GM19438 (cell line): ENCODE data around the gene IL11.

ENCODE experiments used
- ATAC-seq: cut with Tn5 transposase; IDR thresholded peaks from one replicate; pipeline ENCODE4 v1.9.1; 2021; ENCODE audit warnings: low read depth; ENCODE audit not compliant: unreplicated experiment

Gene IL11

DNA sequence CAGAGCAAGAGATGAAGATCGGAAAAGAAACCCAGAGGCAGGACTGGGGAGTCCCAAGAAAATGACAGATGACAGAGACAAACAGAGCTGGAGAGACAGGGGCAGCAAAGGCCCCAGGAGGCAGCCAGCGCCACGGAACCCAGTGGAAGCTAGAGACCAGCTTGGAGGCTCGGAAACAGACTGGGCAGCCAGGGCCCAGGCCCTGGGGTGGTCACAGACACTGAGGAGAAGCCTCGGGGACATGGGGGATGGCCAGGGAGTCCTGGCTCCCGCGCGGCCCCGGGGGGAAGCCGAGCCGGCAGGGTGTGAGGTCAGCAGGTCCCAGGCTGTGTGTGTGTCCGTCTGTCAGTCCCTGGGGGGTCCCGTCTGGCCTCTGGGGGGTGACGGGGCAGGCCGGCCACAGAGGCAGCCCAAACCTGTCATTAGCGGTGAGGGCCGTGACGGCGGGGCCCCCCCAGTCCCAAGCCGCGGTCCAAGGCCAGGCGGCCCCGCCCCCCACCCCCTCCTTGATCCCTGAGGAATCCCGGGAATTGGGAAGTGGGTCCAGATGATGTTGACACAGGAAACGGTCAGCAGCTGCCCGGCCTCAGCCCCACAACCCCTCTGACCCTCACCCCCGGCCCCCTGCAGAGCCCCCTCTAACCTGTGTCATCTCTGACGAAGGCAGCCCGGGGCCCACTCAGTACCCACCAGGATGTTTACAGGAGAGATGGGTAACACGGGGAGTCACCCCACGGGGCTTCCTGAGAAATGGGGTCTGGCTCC lies 3.9 kb upstream of the IL11 start:
- ATAC-seq, result no peak

GRCh38 chr19:55373306-55373992 lies 3.2 kb upstream of the IL11 start:
- no peak for ATAC-seq

DNA sequence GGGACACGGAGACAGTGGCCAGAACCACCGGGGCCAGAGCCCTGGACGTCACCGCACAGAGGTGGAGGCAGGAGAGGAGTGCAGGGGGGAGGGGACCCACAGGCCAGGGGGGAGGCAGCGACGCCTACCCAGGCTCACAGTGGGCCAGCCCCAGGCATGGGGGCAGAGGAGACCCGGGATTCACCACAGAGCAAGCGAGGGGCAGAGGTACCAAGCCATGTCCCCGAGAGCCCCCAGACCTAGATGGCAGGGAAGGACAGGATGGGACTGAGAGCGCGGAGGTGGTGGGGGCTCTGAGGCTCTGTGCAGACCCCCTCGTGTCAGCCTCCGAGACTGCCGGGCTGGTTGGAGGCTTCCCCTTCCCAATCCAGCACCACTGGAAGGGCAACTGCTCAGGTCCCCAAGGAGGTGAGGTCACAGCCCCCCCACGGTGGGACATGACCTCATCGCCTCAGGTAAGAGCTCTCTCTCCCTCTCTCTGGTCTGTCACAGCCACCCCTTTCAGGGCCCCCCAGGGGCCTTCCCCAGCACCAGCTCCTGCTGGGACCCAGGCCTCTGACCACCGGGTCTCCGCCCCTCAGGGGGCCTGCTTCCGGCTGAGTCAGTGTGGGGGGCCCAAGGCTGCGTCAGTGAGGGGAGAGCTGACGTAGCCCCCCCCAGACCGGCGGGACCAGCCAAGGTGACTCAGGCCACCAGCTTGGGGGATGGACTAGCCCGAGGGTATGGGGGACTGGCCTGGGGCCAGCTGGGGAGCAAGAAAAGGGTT lies 2.2 kb upstream of the IL11 start:
- ATAC-seq, result no peak

DNA sequence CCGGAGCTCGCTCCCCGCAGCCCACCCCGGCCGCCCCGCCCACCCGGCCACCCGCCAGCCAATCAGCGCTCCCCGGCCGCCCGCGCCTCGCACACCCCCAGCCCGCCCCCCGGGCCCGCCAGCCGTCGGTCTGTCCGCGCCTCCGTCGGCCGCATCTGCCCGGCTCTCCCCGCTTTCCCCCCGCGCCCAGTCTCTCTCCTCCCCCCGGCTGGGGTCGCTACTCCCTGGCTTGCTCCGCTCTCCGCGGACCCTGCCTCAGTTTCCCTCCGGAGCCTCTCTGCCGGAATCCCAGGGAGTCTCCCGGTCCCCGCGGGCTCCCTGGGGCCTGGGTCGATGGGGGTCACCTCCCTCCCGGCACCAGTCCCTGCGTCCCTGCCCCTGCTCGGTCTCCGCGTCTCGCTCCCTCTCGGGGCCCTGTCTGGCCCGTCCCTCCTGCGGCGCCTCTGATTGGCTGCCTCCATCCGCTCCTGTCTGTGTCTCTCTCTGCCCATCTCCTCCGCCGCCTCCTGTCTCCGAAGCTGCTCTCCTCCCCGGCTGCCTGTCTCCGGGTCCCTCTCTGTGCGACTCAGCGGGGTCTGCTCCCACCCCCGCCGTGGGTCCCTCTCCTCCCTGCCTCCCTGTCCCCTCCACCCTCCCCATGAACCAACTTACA lies 484 bp downstream of the IL11 start:
- ATAC-seq, result no peak

- ATAC-seq, result no peak
Measured at GRCh38 chr19:55368701-55369563, 1.3 kb downstream of the IL11 start.

GRCh38 chr19:55368106-55368505 lies 2.2 kb downstream of the IL11 start:
- no peak for ATAC-seq

- ATAC-seq, result no peak
Measured at GRCh38 chr19:55366790-55367189, 3.5 kb downstream of the IL11 start.

DNA sequence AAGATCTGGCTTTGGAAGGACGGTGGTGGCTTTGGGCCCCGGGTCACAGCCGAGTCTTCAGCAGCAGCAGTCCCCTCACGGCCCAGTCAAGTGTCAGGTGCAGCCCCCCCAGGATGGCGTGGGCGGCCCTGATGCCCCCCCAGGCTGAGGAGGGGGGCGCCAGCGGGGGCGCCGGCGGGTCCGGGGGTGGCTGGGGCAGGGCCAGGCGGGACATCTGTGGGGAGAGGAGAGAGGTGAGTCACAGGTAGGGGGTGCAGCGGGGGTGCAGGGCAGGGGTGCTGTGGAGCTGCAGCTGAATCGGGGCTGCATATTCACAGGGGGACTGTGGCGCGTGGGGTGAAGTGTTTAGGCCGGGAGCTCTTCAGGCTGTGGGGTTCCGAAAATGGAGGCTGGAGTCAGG lies 4.3 kb downstream of the IL11 start:
- ATAC-seq, result no peak

DNA sequence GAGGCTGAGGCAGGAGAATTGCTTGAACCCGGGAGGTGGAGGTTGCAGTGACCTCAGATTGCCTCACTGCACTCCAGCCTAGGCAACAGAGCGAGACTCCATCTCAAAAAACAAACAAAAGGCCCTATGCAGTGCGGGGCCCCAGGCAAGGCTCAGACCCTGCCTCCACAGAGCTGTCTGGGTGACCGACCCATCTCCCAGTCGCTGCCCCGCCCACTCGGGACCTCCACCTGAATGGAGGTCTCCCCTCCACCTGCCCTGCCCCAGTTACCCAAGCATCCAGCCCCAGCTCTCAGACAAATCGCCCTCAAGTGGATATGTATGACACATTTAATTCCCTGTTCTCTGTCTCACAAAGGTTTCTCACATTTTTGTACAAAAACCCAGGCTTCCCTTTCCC lies 5.0 kb downstream of the IL11 start:
- no peak for ATAC-seq

DNA sequence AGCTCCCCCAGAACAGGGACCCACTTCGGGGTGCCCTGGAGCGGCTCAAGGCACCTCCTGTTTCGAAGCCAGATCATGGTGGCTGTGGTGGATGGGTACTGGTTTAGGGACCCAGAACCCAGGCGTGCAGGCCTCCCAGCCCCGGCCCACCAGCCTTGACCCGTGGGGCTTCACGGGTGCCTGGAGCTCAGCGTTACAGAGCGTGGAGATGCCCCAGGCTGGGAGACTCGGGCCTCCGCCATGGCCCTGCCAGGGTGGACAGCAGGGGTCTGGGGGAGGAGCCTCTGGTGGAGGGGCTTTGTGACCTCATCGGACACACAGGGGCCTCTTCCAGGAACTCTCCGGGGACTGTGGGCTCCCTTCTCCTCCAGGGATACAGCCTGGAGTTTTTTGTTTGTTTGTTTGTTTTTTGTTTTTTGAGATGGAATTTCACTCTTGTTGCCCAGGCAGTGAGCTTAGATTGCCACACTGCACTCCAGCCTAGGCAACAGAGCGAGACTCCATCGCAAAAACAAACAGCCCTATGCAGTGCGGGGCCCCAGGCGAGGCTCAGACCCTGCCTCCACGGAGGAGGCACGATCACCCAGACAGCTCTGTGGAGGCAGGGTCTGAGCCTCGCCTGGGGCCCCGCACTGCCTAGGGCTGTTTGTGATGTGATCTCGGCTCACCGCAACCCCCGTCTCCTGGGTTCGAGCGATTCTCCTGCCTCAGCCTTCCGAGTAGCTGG lies 7.1 kb downstream of the IL11 start, which contains the start of gene GARIN5B:
Gene GARIN5B, minus strand, starts transcription at position 271 of the 727 bp plus-strand sequence. Its CDS starts 194 bp downstream, at position 77.
- no peak for ATAC-seq

DNA sequence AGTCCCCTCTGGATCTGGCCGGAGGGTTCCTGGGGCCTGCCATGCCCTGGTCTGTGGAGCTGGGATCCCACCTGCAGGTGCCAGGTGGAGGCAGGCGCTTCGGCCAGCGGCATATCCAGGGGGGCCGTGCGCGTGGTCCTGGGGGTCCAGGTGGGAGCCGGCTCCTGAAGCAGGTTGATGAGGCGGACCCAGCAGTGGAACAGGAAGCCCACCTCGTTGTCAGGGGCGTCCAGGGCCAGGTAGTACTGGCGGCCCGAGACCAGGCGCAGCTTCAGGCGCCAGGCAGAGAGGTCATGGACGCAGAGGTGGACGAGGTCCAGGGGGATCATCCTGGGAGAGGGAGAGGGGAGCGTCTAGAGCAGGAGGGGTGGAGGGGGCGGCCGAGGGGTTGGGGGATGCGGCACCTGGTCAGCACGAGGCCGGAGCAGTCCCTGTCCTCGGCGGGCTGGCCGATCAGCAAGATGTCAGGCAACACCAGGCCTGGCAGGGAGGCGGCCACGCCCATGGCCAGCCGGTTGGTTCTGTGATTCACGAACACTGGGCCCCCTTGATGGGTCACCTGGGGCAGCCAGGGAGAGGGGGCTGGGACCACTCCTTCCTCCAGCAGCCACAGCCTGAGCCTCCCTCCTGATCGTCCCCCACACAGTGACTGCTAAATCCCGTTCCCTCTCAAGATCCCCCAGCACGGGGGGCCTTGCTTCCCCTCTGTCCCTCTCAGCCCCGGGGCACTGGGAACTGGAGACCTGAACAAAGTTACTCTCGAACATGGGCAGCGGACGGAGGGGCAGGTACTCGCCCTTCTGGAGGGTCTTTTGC lies 7.9 kb downstream of the IL11 start:
- no peak for ATAC-seq

DNA sequence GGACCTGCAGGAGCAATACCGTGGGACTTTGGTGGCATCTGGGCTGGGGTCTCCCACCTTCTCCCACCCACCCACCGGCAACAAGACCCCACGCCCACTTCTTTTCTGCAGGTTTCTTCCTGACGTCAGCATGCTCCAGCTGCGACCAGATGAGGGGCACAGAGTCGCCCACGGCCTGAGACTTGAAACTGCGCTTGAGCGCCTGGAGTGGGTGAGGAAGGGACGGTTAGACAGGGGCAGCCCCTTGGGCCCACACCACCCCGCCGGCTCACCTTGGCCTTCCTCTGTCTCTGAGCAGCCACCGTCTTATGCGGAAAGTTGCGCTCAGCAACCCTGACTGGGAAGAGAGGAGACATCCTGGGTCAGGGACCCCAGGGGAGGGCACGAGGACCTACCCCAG lies 9.4 kb downstream of the IL11 start:
- no peak for ATAC-seq

DNA sequence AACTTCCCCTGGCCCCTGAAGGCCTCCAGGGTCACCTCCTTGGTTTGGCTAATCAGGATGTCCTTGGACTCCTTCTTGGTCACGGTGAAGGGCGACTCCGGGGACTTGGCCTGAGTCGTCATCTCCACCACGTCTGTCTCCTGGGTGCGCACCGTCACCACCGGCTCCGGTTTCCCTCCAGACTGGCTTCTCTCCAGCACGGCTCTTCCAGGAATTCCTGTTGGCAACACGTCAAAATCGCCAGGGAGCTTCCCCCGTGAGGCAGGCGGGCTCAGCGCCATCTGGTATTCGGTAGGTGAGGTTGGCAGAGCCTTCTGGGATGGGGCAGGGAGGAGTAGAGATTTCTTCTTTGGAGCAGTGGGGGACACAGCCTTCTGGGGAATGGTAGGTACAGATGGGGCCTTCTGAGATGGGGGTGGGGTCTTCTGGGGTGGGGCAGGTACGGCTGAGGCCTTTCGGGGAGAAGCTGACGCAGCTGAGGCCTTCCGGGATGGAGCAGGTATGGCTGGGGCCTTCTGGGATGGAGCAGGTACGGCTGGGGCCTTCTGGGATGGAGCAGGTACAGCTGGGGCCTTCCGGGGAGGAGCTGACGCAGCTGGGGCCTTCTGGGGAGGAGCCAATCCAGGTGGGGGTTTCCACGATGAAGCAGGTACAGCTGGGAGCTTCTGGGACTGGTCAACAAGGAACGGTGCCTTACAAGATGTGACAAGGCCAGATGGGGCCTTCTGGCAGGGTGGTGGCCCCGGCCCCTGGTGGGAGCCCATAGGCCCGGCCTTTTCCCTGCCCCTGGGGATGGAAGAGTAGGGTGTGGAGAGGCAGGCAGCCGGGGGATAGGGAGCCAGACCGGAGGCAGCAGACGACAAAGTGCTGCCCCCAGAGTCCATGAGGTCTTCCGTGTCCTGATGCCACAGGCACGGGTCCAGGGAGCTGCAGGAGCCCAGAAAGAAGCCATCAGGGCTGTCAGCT lies 11.0 kb downstream of the IL11 start:
- no peak for ATAC-seq

GRCh38 chr19:55358493-55358892 lies 11.8 kb downstream of the IL11 start:
- no peak for ATAC-seq

DNA sequence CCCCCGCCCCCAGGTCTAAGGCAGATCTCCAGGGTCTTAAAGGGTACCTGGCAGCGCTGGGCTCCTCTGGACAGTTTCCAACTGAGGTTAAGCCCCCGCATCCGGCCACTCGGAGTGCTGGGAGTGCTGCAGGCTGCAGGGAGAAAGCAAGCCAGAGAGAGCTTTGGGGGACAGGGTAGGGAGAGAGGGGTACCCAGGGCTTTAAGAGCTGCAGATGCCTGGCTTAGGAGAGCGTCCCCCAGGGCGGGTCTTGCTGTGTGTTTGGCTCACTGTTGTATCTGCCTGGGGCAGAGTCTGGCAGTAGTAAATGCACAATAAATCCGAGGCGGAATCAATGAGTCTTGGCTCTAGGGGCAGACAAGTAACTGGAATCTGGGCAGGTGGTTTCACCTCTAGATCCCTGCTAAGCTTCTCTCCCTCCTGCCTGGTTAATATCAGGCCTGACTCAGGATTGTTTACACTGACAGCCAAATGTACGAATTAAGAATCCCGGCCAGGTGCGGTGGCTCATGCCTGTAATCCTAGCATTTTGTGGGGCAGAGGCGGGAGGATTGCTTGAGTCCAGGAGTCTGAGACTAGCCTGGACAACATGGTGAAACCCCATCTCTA lies 14.9 kb downstream of the IL11 start:
- ATAC-seq, result no peak

DNA sequence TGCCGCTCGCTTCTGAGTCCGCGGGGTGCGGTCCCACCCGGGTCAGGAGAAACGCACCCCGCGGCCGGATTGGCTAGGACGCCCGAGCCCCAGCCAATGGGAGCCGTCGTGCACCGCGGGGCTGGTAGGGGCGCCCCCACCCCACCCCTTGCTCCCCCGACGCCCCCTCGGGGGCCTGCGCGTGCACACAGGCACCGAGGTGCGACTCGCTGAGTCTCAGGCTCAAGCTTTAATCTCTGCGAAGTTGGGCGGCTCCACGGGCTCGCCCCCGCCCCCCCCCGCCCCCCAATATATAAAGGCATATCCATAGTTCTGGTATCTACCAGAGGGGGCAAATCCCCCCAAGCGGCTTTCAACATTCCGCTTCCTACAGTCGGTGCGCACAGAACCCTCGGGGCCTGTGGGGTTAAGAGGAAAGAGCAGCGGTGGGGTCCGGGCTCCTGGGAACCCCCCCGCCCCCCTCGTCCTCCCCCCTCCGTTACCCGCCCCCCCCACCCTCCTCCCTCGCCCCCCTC lies 15.5 kb downstream of the IL11 start, which contains the start of gene COX6B2:
Gene COX6B2, minus strand, starts transcription at position 22 of the 515 bp plus-strand sequence. CDS start 198 bp downstream, outside the sequence.
- ATAC-seq, result no peak
